Kidney epithelial cell (primary cell): Measurements from ENCODE around the gene GRAPL. TPM values are rescaled to one million over a fixed set of nuclear protein-coding genes. Genes with fewer than 3 reads are reported as not detected.
"Not testable (repeated sequence)": the region's sequence is repeated elsewhere in the genome, so short reads cannot be mapped to it uniquely, and the experiment has no call there.

Source experiments
- DNase-seq: peaks from one replicate; pipeline ENCODE4 v3.0.0-alpha.2; 2010; ENCODE audit warnings: low read depth
- H3K27me3 ChIP-seq: 2 replicates; pipeline ENCODE4 v1.6.0; 2011; ENCODE audit warnings: low read length; ENCODE audit not compliant: control insufficient read depth, insufficient read depth
- H3K36me3 ChIP-seq: 2 replicates; pipeline ENCODE4 v1.5.1; 2011; ENCODE audit warnings: low read length; ENCODE audit not compliant: control insufficient read depth, insufficient read depth
- H3K4me3 ChIP-seq: 2 replicates; pipeline ENCODE4 v1.5.1; 2011; ENCODE audit warnings: low read depth, mild to moderate bottlenecking, control low read depth, low read length
- total RNA-seq: library from RNA; depleted of rRNA; stranded (reverse); fragments of >200 nt; gene quantifications from 2 replicates; pipeline ENCODE4 v1.2.3, GENCODE V29; 2015

The GRAPL gene
- total RNA-seq, 1 donor from 2014 or later: not detected

- not testable (repeated sequence) for DNase-seq, H3K27me3 ChIP-seq, H3K36me3 ChIP-seq, H3K4me3 ChIP-seq
Measured at GRCh38 chr17:19150678-19151615, 23.6 kb downstream of the GRAPL start.

- DNase-seq, H3K36me3 ChIP-seq, H3K4me3 ChIP-seq, H3K27me3 ChIP-seq: not testable (repeated sequence)
Measured at GRCh38 chr17:19157628-19158027, 30.2 kb downstream of the GRAPL start.

- not testable (repeated sequence) for H3K4me3 ChIP-seq, DNase-seq, H3K27me3 ChIP-seq, H3K36me3 ChIP-seq
Measured at GRCh38 chr17:19158478-19158877, 31.1 kb downstream of the GRAPL start.

GRCh38 chr17:19158938-19159337, 31.5 kb downstream of the GRAPL start:
- H3K4me3 ChIP-seq, H3K27me3 ChIP-seq, H3K36me3 ChIP-seq, DNase-seq: not testable (repeated sequence)

- H3K27me3 ChIP-seq, H3K36me3 ChIP-seq, H3K4me3 ChIP-seq, DNase-seq: not testable (repeated sequence)
Measured at GRCh38 chr17:19161308-19162107, 34.1 kb downstream of the GRAPL start.

- not testable (repeated sequence) for DNase-seq, H3K4me3 ChIP-seq, H3K36me3 ChIP-seq, H3K27me3 ChIP-seq
Measured at GRCh38 chr17:19162384-19163216, 35.2 kb downstream of the GRAPL start.

GRCh38 chr17:19174422-19174821, 47.0 kb downstream of the GRAPL start:
- not testable (repeated sequence) for H3K27me3 ChIP-seq, H3K36me3 ChIP-seq, H3K4me3 ChIP-seq, DNase-seq

- H3K36me3 ChIP-seq, H3K4me3 ChIP-seq, H3K27me3 ChIP-seq, DNase-seq: not testable (repeated sequence)
Measured at GRCh38 chr17:19175410-19175809, 48.0 kb downstream of the GRAPL start.

- H3K4me3 ChIP-seq, H3K27me3 ChIP-seq, H3K36me3 ChIP-seq, DNase-seq: not testable (repeated sequence)
Measured at GRCh38 chr17:19181040-19181875, 53.9 kb downstream of the GRAPL start.

GRCh38 chr17:19187883-19188869, 60.8 kb downstream of the GRAPL start:
- not testable (repeated sequence) for H3K36me3 ChIP-seq, DNase-seq, H3K27me3 ChIP-seq, H3K4me3 ChIP-seq

- DNase-seq, H3K4me3 ChIP-seq, H3K36me3 ChIP-seq, H3K27me3 ChIP-seq: not testable (repeated sequence)
Measured at GRCh38 chr17:19188870-19189708, 61.7 kb downstream of the GRAPL start.

- H3K36me3 ChIP-seq, H3K4me3 ChIP-seq, H3K27me3 ChIP-seq, DNase-seq: not testable (repeated sequence)
Measured at GRCh38 chr17:19189781-19190405, 62.5 kb downstream of the GRAPL start.
